ENCODE results near the gene GOLGA6D. TPM values are rescaled to one million over a fixed set of nuclear protein-coding genes. Genes with fewer than 3 reads are reported as not detected.
"Not testable (repeated sequence)": the region's sequence is repeated elsewhere in the genome, so short reads cannot be mapped to it uniquely, and the experiment has no call there.

Gene GOLGA6D
- total RNA-seq, 4 donors from 2014 or later: not detected

DNA sequence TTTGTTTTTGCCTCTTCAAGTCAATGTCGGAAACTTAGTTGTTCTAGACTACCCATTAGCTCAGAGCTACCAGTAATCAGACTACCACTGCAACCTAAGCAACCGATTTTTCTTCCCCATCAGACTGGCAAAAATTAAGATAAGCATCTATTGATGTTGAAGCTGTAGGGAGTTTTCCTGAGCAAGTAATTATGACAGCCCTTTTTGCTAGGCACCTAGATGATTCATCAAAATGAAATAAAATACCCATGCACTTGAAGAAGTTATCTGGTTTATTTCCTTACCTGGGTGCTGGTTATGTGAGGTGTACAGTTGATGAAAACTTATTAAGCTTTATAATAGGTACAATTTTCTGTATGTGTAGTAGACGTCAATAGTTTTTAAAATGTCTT lies 52.7 kb downstream of the GOLGA6D start:
- no peak for TF ChIP-seq CTCF (IDR thresholded peaks at IDR 0.05)
- no peak for TF ChIP-seq POLR2A (IDR thresholded peaks at IDR 0.05)
- peak overlapping the region; percentile 54 to 75 for H3K27ac ChIP-seq
- no peaks in the 10 kb centered on the region for H3K9me3 ChIP-seq
- DNase-seq: no peak
- no peaks in the 10 kb centered on the region for H3K36me3 ChIP-seq
- peak overlapping the region; percentile 56 to 60 for H3K4me3 ChIP-seq
- intact Hi-C loops (cut with DNase I; ENCODE audit: low total_unique reads): no loop called here
- H3K27me3 ChIP-seq: no peaks in the 10 kb centered on the region
- no peaks in the 10 kb centered on the region for H3K4me1 ChIP-seq

GRCh38 chr15:75335705-75336355 lies 53.2 kb downstream of the GOLGA6D start, which contains the start of gene COMMD4:
Gene COMMD4, plus strand, starts transcription at chr15:75336063. Its CDS starts 27 bp downstream, at chr15:75336090.
- DNase-seq: peak; percentile 95 to 98
- H3K4me3 ChIP-seq: peak within 1 kb of the TSS; percentile 56 to 60
- peak within 1 kb of the TSS; percentile 54 to 75 for H3K27ac ChIP-seq
- intact Hi-C loops (cut with DNase I; ENCODE audit: low total_unique reads): no loop called here
- H3K36me3 ChIP-seq: no peaks in the 10 kb centered on the region
- H3K4me1 ChIP-seq: no peaks in the 10 kb centered on the region
- TF ChIP-seq POLR2A (IDR thresholded peaks at IDR 0.05): peak in 1 of 2 donors; percentile 27
- TF ChIP-seq CTCF (IDR thresholded peaks at IDR 0.05): peak in 2 of 4 experiments; percentile 8 to 20
- H3K9me3 ChIP-seq: no peaks in the 10 kb centered on the region
- no peaks in the 10 kb centered on the region for H3K27me3 ChIP-seq

- no peaks in the 10 kb centered on the region for H3K27me3 ChIP-seq
- H3K36me3 ChIP-seq: no peaks in the 10 kb centered on the region
- intact Hi-C loops (cut with DNase I; ENCODE audit: low total_unique reads): no loop called here
- no peak for DNase-seq
- H3K9me3 ChIP-seq: no peaks in the 10 kb centered on the region
- H3K4me3 ChIP-seq: no peak overlapping the region
- H3K4me1 ChIP-seq: no peaks in the 10 kb centered on the region
- H3K27ac ChIP-seq: no peak overlapping the region
- no peak for TF ChIP-seq POLR2A (IDR thresholded peaks at IDR 0.05)
Measured at GRCh38 chr15:75338661-75339240, 56.1 kb downstream of the GOLGA6D start.

DNA sequence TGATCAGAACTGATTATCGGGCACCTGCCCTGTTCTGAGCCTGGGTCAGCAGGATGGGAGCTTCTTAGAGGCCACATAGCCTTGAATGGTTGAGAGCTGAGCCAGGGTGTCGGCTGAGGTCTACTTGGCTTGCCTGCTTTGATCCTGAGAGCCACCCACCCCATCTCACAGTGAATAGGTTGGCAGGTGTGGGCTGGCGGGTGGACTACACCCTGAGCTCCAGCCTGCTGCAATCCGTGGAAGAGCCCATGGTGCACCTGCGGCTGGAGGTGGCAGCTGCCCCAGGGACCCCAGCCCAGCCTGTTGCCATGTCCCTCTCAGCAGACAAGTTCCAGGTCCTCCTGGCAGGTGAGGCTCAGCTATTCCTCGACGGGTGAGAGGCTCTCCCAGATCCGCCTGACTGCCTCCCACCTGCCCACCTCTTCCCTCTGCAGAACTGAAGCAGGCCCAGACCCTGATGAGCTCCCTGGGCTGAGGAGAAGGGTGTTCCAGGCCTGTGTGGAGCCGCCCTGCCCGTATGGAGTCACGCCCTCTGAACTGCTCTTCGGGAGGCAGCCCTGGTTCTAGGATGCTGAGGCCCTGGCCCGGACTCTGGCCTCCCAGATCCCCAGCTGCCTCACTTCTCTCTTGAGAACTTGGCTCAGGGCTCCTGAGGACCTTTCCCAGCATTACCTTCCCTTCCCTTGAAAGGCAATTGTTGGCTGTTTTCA lies 57.1 kb downstream of the GOLGA6D start:
- H3K36me3 ChIP-seq: no peaks in the 10 kb centered on the region
- H3K27me3 ChIP-seq: no peaks in the 10 kb centered on the region
- H3K9me3 ChIP-seq: no peaks in the 10 kb centered on the region
- H3K4me1 ChIP-seq: no peaks in the 10 kb centered on the region
- no peak for DNase-seq
- no peak overlapping the region for H3K27ac ChIP-seq
- TF ChIP-seq CTCF (IDR thresholded peaks at IDR 0.05) (no peak), POLR2A (IDR thresholded peaks at IDR 0.05) (no peak)
- no peak overlapping the region for H3K4me3 ChIP-seq
- intact Hi-C loops (cut with DNase I; ENCODE audit: low total_unique reads): no loop called here

DNA sequence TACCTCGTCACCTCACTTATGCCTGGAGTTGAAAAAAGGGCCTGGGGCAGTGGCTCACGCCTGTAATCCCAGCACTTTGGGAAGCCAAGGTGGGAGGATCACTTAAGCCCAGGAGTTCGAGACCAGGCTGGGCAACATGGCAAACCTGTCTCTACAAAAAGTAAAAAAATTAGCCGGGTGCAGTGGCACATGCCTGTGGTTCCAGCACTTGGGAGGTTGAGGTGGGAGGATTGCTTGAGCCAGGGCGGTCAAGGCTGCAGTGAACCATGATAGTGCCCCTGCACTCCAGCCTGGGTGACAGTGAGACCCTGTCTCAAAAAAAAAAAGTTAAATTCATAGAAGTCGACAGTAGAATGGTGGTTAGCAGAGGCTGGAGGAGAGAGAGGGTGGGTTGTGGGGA lies 59.6 kb downstream of the GOLGA6D start:
- TF ChIP-seq POLR2A (IDR thresholded peaks at IDR 0.05): no peak
- TF ChIP-seq CTCF (IDR thresholded peaks at IDR 0.05): no peak
- Histone ChIP-seq H3K4me1 (no peaks in the 10 kb centered on the region), H3K9me3 (no peaks in the 10 kb centered on the region), H3K4me3 (no peak overlapping the region), H3K27me3 (no peaks in the 10 kb centered on the region), H3K36me3 (no peaks in the 10 kb centered on the region), H3K27ac (no peak overlapping the region)
- intact Hi-C loops (cut with DNase I; ENCODE audit: low total_unique reads): no loop called here
- no peak for DNase-seq

- H3K9me3 ChIP-seq; H3K27ac ChIP-seq; H3K36me3 ChIP-seq; intact Hi-C loops (cut with DNase I; ENCODE audit: low total_unique reads); H3K4me3 ChIP-seq; H3K4me1 ChIP-seq; DNase-seq; H3K27me3 ChIP-seq: not testable (repeated sequence)
Measured at GRCh38 chr15:75343953-75344352, 61.3 kb downstream of the GOLGA6D start.

Measured in uterus (tissue), 4 donors.